ENCODE data around the gene PCBP3.
A peak's percentile ranks its signal among the peaks of the same experiment; 100 is the strongest.

Gene PCBP3

GRCh38 chr21:45794027-45794426, 150.5 kb downstream of the PCBP3 start:
- Histone ChIP-seq H3K27ac (no peak overlapping the region; a peak in 1 of 22 replicates), H3K4me3 (no peak overlapping the region), H3K36me3 (peaks cover 0 to 22% (median 4%) of the 10 kb centered on the region in 11 experiments; a peak in 6 of 22 replicates), H3K9me3 (replicated peaks in 1 of 11) (peaks cover 0 to 7% (median 5%) of the 10 kb centered on the region in 11 experiments; a peak in 11 of 22 replicates), H3K27me3 (no peaks in the 10 kb centered on the region), H4K20me1 (peaks cover 0 to 64% (median 3%) of the 10 kb centered on the region in 11 experiments; a peak in 7 of 22 replicates), H3K9ac (no peak overlapping the region), H3K4me2 (no peak overlapping the region), H3K4me1 (peaks cover 0 to 19% (median 3%) of the 10 kb centered on the region in 10 experiments; a peak in 7 of 20 replicates)
- no peak for TF ChIP-seq Cebpa-rat (IDR thresholded peaks at IDR 0.05)

GRCh38 chr21:45796003-45796402, 152.5 kb downstream of the PCBP3 start:
- Histone ChIP-seq H3K4me1 (peaks cover 0 to 24% (median 7%) of the 10 kb centered on the region in 10 experiments; a peak in 10 of 20 replicates), H3K4me3 (no peak overlapping the region), H3K36me3 (peaks cover 0 to 17% (median 4%) of the 10 kb centered on the region in 11 experiments; a peak in 4 of 22 replicates), H3K9ac (no peak overlapping the region), H3K27me3 (no peaks in the 10 kb centered on the region), H4K20me1 (peaks cover 0 to 66% (median 19%) of the 10 kb centered on the region in 11 experiments; a peak in 14 of 22 replicates), H3K27ac (no peak overlapping the region), H3K4me2 (no peak overlapping the region), H3K9me3 (replicated peaks in 1 of 11) (peaks cover 0 to 7% (median 5%) of the 10 kb centered on the region in 11 experiments; a peak in 11 of 22 replicates)
- no peak for TF ChIP-seq Cebpa-rat (IDR thresholded peaks at IDR 0.05)

DNA sequence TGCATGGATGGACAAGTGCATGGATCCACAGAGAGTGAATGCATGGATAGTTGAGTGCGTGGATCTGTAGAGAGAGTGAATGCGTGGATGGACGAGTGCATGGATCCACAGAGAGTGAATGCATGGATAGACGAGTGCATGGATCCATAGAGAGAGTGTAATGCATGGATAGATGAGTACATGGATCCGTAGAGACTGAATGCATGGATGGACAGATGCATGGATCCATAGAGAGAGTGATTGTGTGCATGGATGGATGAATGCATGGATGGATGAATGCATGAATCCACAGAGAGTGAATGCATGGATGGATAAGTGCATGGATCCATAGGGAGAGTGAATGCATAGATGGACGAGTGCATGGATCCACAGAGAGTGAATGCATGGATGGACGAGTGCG, 153.8 kb downstream of the PCBP3 start:
- Histone ChIP-seq H3K36me3 (peaks cover 0 to 18% (median 4%) of the 10 kb centered on the region in 11 experiments; a peak in 4 of 22 replicates), H3K4me1 (peaks cover 0 to 25% (median 20%) of the 10 kb centered on the region in 10 experiments; a peak in 17 of 20 replicates), H3K27me3 (no peaks in the 10 kb centered on the region), H3K27ac (no peak overlapping the region), H3K9me3 (replicated peaks in 1 of 11) (peaks cover 0 to 7% (median 5%) of the 10 kb centered on the region in 11 experiments; a peak in 11 of 22 replicates), H3K4me3 (no peak overlapping the region), H3K4me2 (no peak overlapping the region), H4K20me1 (peaks cover 0 to 66% (median 29%) of the 10 kb centered on the region in 11 experiments; a peak in 15 of 22 replicates), H3K9ac (no peak overlapping the region)
- no peak for TF ChIP-seq Cebpa-rat (IDR thresholded peaks at IDR 0.05)

- Histone ChIP-seq H3K9ac (no peak overlapping the region), H4K20me1 (peaks cover 0 to 72% (median 51%) of the 10 kb centered on the region in 11 experiments; a peak in 16 of 22 replicates), H3K4me1 (peaks cover 0 to 50% (median 45%) of the 10 kb centered on the region in 10 experiments; a peak in 18 of 20 replicates), H3K4me2 (no peak overlapping the region), H3K27ac (no peak overlapping the region), H3K27me3 (no peaks in the 10 kb centered on the region), H3K4me3 (no peak overlapping the region), H3K9me3 (replicated peaks in 1 of 11) (peaks cover 0 to 7% (median 5%) of the 10 kb centered on the region in 11 experiments; a peak in 11 of 22 replicates), H3K36me3 (peaks cover 0 to 9% (median 0%) of the 10 kb centered on the region in 11 experiments; a peak in 1 of 22 replicates)
- TF ChIP-seq Cebpa-rat (IDR thresholded peaks at IDR 0.05): no peak
Observed at GRCh38 chr21:45799765-45800338, 156.3 kb downstream of the PCBP3 start.

DNA sequence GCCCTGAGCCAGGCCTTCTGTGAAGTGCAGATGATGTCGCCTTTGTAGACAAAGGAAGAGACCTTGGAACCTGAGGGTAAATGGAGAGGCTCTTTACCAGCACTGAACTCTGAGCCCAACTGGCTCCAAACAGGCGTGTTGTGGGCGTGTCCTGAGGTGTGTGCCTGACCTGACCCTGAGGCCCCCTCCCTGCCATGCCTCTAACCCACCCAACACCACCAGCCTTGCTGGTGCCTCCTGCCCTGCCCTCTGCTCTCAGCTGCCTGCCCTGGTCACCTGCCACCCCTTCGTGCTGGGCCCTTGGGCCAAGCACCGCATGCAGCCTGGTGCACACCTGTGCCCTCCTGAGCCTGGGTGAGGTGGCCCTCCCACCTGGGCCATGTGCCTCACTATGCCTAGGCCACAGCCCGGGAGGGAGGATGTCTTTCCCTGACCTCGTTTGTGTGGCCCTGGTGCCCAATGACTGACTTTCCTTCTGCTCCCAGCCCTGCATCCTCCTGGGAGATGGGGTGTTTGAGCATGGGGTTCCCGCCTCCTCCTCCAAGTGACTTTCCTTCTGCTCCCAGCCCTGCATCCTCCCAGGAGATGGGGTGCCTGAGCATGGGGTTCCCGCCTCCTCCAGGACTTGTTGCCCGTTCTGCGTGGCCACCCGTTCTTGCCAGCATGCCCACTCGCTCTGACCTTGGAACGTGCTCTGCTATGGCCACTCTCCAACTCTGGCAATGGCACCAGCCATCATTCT, 157.0 kb downstream of the PCBP3 start:
- Histone ChIP-seq H3K27me3 (no peaks in the 10 kb centered on the region), H3K9ac (no peak overlapping the region), H3K27ac (no peak overlapping the region), H3K4me2 (peak overlapping the region in 3 of 11 experiments; percentile 2 to 76 (median 68); a peak in 2 of 22 replicates), H3K4me3 (no peak overlapping the region), H4K20me1 (peaks cover 0 to 79% (median 54%) of the 10 kb centered on the region in 11 experiments; a peak in 16 of 22 replicates), H3K9me3 (replicated peaks in 1 of 11) (peaks cover 0 to 7% (median 5%) of the 10 kb centered on the region in 11 experiments; a peak in 11 of 22 replicates), H3K36me3 (peaks cover 0 to 12% (median 0%) of the 10 kb centered on the region in 11 experiments; a peak in 3 of 22 replicates), H3K4me1 (peaks cover 0 to 57% (median 51%) of the 10 kb centered on the region in 10 experiments; a peak in 18 of 20 replicates)
- TF ChIP-seq Cebpa-rat (IDR thresholded peaks at IDR 0.05): no peak

DNA sequence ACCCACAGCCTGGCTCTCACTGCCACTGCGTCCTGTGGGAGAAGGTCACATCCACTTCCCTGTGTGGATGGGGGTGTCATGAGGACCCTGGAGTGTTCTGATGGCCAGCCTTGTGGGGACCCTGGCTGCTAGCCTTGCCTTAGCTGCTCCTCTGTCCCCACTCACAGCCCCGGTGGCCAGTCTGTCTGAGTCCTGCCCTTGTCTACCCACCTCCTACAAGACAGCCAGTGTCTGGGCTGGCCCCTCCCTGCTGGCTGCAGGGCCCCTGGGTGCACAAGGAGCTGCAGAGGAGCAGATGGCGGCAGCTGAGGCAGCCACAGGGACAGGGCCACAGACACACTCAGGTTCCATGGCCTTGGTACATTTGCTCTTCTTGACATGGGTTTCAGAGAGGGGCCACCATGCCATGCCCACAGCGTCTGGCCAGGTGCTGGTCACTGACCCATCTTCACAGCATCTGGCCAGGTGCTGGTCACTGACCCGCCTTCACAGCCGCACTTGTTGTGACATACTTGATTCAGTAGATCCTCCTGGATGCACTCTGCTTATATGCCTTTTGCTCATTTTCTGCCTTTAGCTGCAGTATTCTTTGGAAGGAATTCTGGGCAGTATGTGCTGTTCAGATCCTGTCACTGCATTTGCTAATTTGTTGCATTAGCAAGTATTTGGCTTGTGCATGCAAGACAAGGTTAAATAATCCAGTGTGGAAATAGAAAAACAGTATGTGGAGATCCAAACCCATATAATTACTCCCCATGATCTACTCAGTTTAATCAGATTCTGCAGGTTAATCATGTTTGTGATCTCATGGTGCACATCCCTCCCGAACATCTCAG, 157.8 kb downstream of the PCBP3 start:
- TF ChIP-seq Cebpa-rat (IDR thresholded peaks at IDR 0.05): no peak
- H3K4me2 ChIP-seq: peak overlapping the region in 8 of 11 experiments; percentile 67 to 81 (median 74); a peak in 16 of 22 replicates
- H3K36me3 ChIP-seq: peaks cover 0 to 21% (median 6%) of the 10 kb centered on the region in 11 experiments; a peak in 13 of 22 replicates
- no peak overlapping the region for H3K4me3 ChIP-seq
- peaks cover 0 to 7% (median 5%) of the 10 kb centered on the region in 11 experiments; a peak in 12 of 22 replicates for H3K9me3 ChIP-seq (replicated peaks in 1 of 11)
- no peak overlapping the region for H3K27ac ChIP-seq
- H3K27me3 ChIP-seq: no peaks in the 10 kb centered on the region
- peaks cover 0 to 84% (median 54%) of the 10 kb centered on the region in 11 experiments; a peak in 16 of 22 replicates for H4K20me1 ChIP-seq
- 0 out of 22 replicates have a peak overlapping the region, but pooled peaks of 1 of the 11 experiments have one; percentile 51 for H3K9ac ChIP-seq
- H3K4me1 ChIP-seq: peaks cover 0 to 65% (median 53%) of the 10 kb centered on the region in 10 experiments; a peak in 18 of 20 replicates

DNA sequence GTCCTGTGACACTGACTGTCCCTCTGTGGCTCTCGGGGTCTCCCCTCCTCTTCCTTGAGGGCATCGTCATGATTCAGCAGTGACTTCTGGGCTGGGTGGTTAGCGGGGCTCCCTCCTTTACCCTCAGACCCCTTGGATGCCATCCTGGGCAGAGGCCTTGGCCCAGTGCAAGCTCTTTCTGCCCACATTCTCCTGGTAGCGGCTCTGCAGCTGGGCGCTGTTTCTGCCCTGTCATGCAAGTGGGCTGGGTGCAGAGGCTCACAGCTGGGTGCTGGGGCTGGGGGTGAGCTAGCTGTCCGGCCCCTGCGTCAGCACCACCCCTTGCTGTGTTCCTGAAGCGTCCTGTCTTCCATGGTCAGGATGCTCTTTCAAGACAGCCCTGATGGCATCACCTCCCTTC, 158.5 kb downstream of the PCBP3 start:
- H4K20me1 ChIP-seq: peaks cover 0 to 88% (median 54%) of the 10 kb centered on the region in 11 experiments; a peak in 16 of 22 replicates
- peaks cover 0 to 27% (median 11%) of the 10 kb centered on the region in 11 experiments; a peak in 15 of 22 replicates for H3K36me3 ChIP-seq
- H3K9me3 ChIP-seq (replicated peaks in 1 of 11): peaks cover 0 to 11% (median 6%) of the 10 kb centered on the region in 11 experiments; a peak in 12 of 22 replicates
- H3K4me2 ChIP-seq: peak overlapping the region in 9 of 11 experiments; percentile 44 to 81 (median 73); a peak in 18 of 22 replicates
- H3K27me3 ChIP-seq: no peaks in the 10 kb centered on the region
- peak overlapping the region in 4 of 11 experiments; percentile 15 to 55 (median 50); a peak in 4 of 22 replicates for H3K9ac ChIP-seq
- peak overlapping the region in 3 of 11 experiments; percentile 19 to 47 (median 21); a peak in 2 of 22 replicates for H3K27ac ChIP-seq
- peaks cover 0 to 66% (median 53%) of the 10 kb centered on the region in 10 experiments; a peak in 18 of 20 replicates for H3K4me1 ChIP-seq
- TF ChIP-seq Cebpa-rat (IDR thresholded peaks at IDR 0.05): no peak
- H3K4me3 ChIP-seq: no peak overlapping the region
